CD4-positive, CD25-positive, alpha-beta regulatory T cell (primary cell): ENCODE results near the gene PRKAR1B. TPM values are rescaled to one million over a fixed set of nuclear protein-coding genes. Genes with fewer than 3 reads are reported as not detected.

Experiments
- ATAC-seq, 2 donors: fragments of 150-1000 bp; cut with Tn5 transposase; one replicate each; pipeline ENCODE4 v1.10.0; 2021; ENCODE audit warnings: low read depth in 2 of 2, moderate number of reproducible peaks in 2 of 2, moderate library complexity in 1 of 2
- DNase-seq, 3 donors: peaks; one replicate each; pipeline versions ENCODE4 v3.0.0 to v3.0.0-alpha.2; 2012 to 2022; ENCODE audit warnings: mixed read lengths in 1 of 3
- H3K27ac ChIP-seq: one replicate; pipeline ENCODE4 v1.7.0; 2013; ENCODE audit warnings: mild to moderate bottlenecking, low read length; ENCODE audit not compliant: insufficient read depth, poor library complexity, severe bottlenecking
- H3K27me3 ChIP-seq: one replicate; pipeline ENCODE4 v1.7.0; 2013; ENCODE audit warnings: low read length; ENCODE audit not compliant: control insufficient read depth, insufficient read depth
- H3K36me3 ChIP-seq: one replicate; pipeline ENCODE4 v1.7.0; 2013; ENCODE audit warnings: mild to moderate bottlenecking, low read length, moderate library complexity; ENCODE audit not compliant: control insufficient read depth, insufficient read depth
- H3K4me1 ChIP-seq: 2 replicates; pipeline ENCODE4 v1.7.0; 2013; ENCODE audit warnings: mild to moderate bottlenecking, low read length; ENCODE audit not compliant: insufficient read depth, control insufficient read depth, poor library complexity, severe bottlenecking
- H3K4me3 ChIP-seq: one replicate; pipeline ENCODE4 v1.7.0; 2013; ENCODE audit warnings: low read depth, mild to moderate bottlenecking, low read length, moderate library complexity
- H3K9me3 ChIP-seq, 2 experiments: 1 replicate in 1 of 2; 2 replicates in 1 of 2; pipeline ENCODE4 v1.7.0; 2013; ENCODE audit warnings: low read length in 2 of 2, mild to moderate bottlenecking in 1 of 2, moderate library complexity in 1 of 2; ENCODE audit not compliant: control insufficient read depth in 2 of 2
- H3K27ac Mint-ChIP-seq, 3 donors: one replicate each; pipeline ENCODE4 v1.8.0; 2020 to 2022; ENCODE audit warnings: mild to moderate bottlenecking in 3 of 3, mixed read lengths in 3 of 3, moderate library complexity in 2 of 3
- H3K27me3 Mint-ChIP-seq: one replicate; pipeline ENCODE4 v1.8.0; 2022; ENCODE audit warnings: mild to moderate bottlenecking, mixed read lengths
- H3K36me3 Mint-ChIP-seq: one replicate; pipeline ENCODE4 v1.8.0; 2020; ENCODE audit warnings: mixed read lengths
- H3K4me1 Mint-ChIP-seq, 4 donors: one replicate each; pipeline ENCODE4 v1.8.0; 2020 to 2022; ENCODE audit warnings: mixed read lengths in 4 of 4, mild to moderate bottlenecking in 1 of 4
- H3K4me3 Mint-ChIP-seq, 4 donors: one replicate each; pipeline ENCODE4 v1.8.0; 2020 to 2022; ENCODE audit warnings: mild to moderate bottlenecking in 4 of 4, mixed read lengths in 4 of 4, moderate library complexity in 3 of 4
- H3K9me3 Mint-ChIP-seq, 7 donors: one replicate each; pipeline ENCODE4 v1.8.0; 2020 to 2022; ENCODE audit warnings: mixed read lengths in 7 of 7, mild to moderate bottlenecking in 3 of 7, moderate library complexity in 2 of 7
- polyA plus RNA-seq, 4 donors: library from polyadenylated mRNA; unstranded; fragments of 300-500 nt; fragmentation: Illumina TruSeq; gene quantifications; one replicate each; pipeline ENCODE4 v1.2.3, GENCODE V29; 2021
- total RNA-seq: library from RNA; stranded (reverse); gene quantifications from one replicate; pipeline ENCODE4 v1.2.3, GENCODE V29; 2022

The PRKAR1B gene
- total and polyA plus RNA-seq, 5 donors from 2014 or later: 4.9 to 12.5 (median 6.8) TPM

GRCh38 chr7:712381-713138 lies 14.5 kb downstream of the PRKAR1B start:
- peak in 1 of 2 donors; percentile 25 for ATAC-seq
- Histone ChIP-seq H3K9me3 (no peaks in the 10 kb centered on the region), H3K36me3 (no peaks in the 10 kb centered on the region), H3K4me1 (peaks cover 6% of the 10 kb centered on the region), H3K27ac (no peak overlapping the region), H3K4me3 (no peak overlapping the region), H3K27me3 (no peaks in the 10 kb centered on the region)
- Mint-ChIP-seq H3K36me3 (peaks cover 4% of the 10 kb centered on the region), H3K4me3 (peak overlapping the region in 3 of 4 donors; percentile 61 to 71 (median 64)), H3K9me3 (no peaks in the 10 kb centered on the region), H3K4me1 (peaks cover 0 to 15% (median 9%) of the 10 kb centered on the region in 4 donors), H3K27me3 (no peaks in the 10 kb centered on the region), H3K27ac (no peak overlapping the region)
- DNase-seq: no peak

DNA sequence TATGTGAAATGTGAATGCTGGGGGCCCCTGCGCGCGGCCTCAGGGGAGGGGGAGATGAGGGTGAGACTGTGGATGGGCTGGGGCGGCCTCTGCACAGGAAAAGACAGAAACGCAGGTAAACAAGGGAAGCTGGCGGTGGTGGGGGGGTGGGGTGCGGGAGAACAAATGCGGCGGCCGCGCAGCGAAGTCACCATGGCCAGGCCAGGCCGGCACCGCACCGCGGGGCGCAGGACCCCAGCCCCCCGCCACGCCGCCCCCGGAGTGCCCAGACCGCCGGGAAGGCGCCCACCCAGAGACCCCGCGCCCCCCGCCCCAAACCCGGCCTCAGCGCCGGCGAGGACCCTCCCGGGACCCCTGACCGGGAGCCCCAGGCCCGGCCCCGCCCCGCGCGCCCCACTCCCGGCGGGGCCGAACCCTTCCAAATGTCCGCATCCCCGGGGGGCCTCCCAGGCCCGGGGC lies 15.1 kb downstream of the PRKAR1B start:
- H3K36me3 Mint-ChIP-seq: peaks cover 4% of the 10 kb centered on the region
- no peak overlapping the region for H3K27ac ChIP-seq
- no peak overlapping the region for H3K4me3 ChIP-seq
- DNase-seq: no peak
- no peaks in the 10 kb centered on the region for H3K27me3 Mint-ChIP-seq
- no peaks in the 10 kb centered on the region for H3K9me3 ChIP-seq
- H3K4me1 ChIP-seq: peaks cover 6% of the 10 kb centered on the region
- no peaks in the 10 kb centered on the region for H3K27me3 ChIP-seq
- no peak for ATAC-seq
- H3K4me1 Mint-ChIP-seq: peaks cover 0 to 17% (median 9%) of the 10 kb centered on the region in 4 donors
- no peak overlapping the region for H3K27ac Mint-ChIP-seq
- H3K36me3 ChIP-seq: no peaks in the 10 kb centered on the region
- no peaks in the 10 kb centered on the region for H3K9me3 Mint-ChIP-seq
- peak overlapping the region in 1 of 4 donors; percentile 41 for H3K4me3 Mint-ChIP-seq

GRCh38 chr7:711093-711921 lies 15.8 kb downstream of the PRKAR1B start:
- Mint-ChIP-seq H3K4me3 (peak overlapping the region in 3 of 4 donors; percentile 55 to 81 (median 73)), H3K27me3 (no peaks in the 10 kb centered on the region), H3K4me1 (peaks cover 0 to 17% (median 8%) of the 10 kb centered on the region in 4 donors), H3K27ac (peak overlapping the region in 1 of 3 donors; percentile 84), H3K36me3 (peaks cover 4% of the 10 kb centered on the region), H3K9me3 (no peaks in the 10 kb centered on the region)
- Histone ChIP-seq H3K27ac (no peak overlapping the region), H3K9me3 (no peaks in the 10 kb centered on the region), H3K27me3 (no peaks in the 10 kb centered on the region), H3K4me1 (peaks cover 6% of the 10 kb centered on the region), H3K36me3 (no peaks in the 10 kb centered on the region), H3K4me3 (no peak overlapping the region)
- DNase-seq (no peak), ATAC-seq (no peak)

- Mint-ChIP-seq H3K4me3 (peak overlapping the region in 2 of 4 donors; percentile 26 to 62), H3K9me3 (no peaks in the 10 kb centered on the region), H3K4me1 (peaks cover 0 to 17% (median 6%) of the 10 kb centered on the region in 4 donors), H3K27ac (peak overlapping the region in 1 of 3 donors; percentile 39), H3K27me3 (no peaks in the 10 kb centered on the region), H3K36me3 (peaks cover 4% of the 10 kb centered on the region)
- Histone ChIP-seq H3K27me3 (no peaks in the 10 kb centered on the region), H3K9me3 (no peaks in the 10 kb centered on the region), H3K27ac (no peak overlapping the region), H3K36me3 (no peaks in the 10 kb centered on the region), H3K4me3 (no peak overlapping the region), H3K4me1 (peaks cover 6% of the 10 kb centered on the region)
- ATAC-seq: no peak
- DNase-seq: no peak
Measured at GRCh38 chr7:710161-710560, 16.9 kb downstream of the PRKAR1B start.

DNA sequence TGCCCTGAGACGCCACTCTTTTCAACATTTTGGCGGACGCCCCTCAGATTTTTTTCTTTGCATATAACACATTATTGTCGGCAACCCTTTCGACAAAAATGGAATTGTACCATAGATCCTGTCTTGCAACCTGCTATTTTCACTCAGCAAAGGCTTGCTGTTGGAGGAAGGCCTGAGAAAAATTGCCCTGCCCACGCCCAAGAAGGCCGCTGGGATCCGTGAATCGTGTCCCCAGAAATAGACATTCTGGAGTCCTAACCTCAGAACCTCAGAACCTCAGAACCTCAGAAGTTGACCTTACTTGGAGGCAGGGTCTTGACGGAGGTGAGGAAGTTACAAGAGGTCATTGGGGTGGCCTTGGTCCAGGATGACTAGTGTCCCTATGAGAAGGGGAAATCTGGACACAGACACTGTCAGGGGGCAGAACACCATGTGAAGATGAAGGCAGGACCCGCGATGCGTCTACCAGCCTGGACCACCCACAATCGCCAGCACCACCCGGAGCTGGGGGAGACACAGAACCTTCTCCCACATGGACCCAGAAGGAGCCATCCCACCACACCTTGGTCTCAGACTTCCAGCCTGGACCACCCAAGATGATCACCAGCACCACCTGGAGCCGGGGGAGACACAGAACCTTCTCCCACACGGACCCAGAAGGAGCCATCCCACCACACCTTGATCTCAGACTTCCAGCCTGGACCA lies 19.6 kb downstream of the PRKAR1B start:
- Histone ChIP-seq H3K27me3 (no peaks in the 10 kb centered on the region), H3K4me1 (peaks cover 6% of the 10 kb centered on the region), H3K36me3 (no peaks in the 10 kb centered on the region), H3K4me3 (no peak overlapping the region), H3K27ac (no peak overlapping the region), H3K9me3 (peaks cover 0 to 3% of the 10 kb centered on the region in 2 experiments)
- Mint-ChIP-seq H3K9me3 (peaks cover 0 to 7% (median 1%) of the 10 kb centered on the region in 7 donors), H3K36me3 (peaks cover 16% of the 10 kb centered on the region), H3K27me3 (no peaks in the 10 kb centered on the region), H3K4me1 (peaks cover 0 to 8% (median 5%) of the 10 kb centered on the region in 4 donors), H3K4me3 (no peak overlapping the region), H3K27ac (peak overlapping the region in 1 of 3 donors; percentile 60)
- ATAC-seq: no peak
- no peak for DNase-seq

DNA sequence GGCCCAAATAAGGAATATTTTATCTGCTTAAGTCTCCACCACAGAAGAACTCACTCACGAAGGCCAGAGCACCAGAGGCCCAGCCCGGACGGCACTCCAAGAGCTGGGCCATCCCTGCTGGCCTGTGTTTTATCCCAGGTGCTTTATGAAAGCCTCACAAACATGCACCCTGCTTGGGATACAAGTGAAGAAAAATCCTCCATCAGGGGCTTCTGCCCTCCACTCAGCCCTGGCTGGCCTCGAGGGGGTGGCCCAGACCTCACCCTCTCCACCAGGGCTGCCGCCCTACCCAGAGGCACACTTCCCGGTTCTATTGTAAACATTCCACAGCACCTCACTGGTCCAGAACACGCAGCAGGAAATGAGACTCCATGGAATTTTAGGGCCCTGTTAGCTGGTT lies 20.4 kb downstream of the PRKAR1B start:
- Mint-ChIP-seq H3K27me3 (no peaks in the 10 kb centered on the region), H3K9me3 (peaks cover 0 to 9% (median 2%) of the 10 kb centered on the region in 7 donors), H3K27ac (peak overlapping the region in 1 of 3 donors; percentile 60), H3K36me3 (peaks cover 16% of the 10 kb centered on the region), H3K4me1 (peaks cover 0 to 8% (median 5%) of the 10 kb centered on the region in 4 donors), H3K4me3 (no peak overlapping the region)
- Histone ChIP-seq H3K36me3 (no peaks in the 10 kb centered on the region), H3K27ac (no peak overlapping the region), H3K4me1 (peaks cover 3% of the 10 kb centered on the region), H3K4me3 (no peak overlapping the region), H3K27me3 (no peaks in the 10 kb centered on the region), H3K9me3 (peaks cover 0 to 3% of the 10 kb centered on the region in 2 experiments)
- ATAC-seq (no peak), DNase-seq (no peak)

DNA sequence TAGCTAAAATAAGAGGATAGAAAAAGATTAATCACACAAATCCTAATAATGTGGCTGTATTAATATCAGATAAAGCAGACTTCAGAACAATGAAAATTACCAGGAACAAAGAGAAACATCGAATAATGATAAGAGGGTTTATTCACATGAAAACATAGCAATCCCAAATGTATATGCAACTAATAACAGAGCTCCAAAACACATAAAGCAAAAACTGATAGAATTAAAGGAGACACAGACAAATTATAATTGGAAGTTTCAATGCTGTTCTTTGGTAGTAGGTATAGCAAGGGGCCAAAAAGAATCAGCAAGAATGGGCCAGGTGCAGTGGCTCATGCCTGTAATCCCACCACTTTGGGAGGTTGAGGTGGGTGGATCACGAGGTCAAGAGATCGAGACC lies 24.0 kb downstream of the PRKAR1B start:
- no peak overlapping the region for H3K27ac ChIP-seq
- H3K9me3 Mint-ChIP-seq: peaks cover 0 to 9% (median 2%) of the 10 kb centered on the region in 7 donors
- H3K27me3 ChIP-seq: no peaks in the 10 kb centered on the region
- no peaks in the 10 kb centered on the region for H3K36me3 ChIP-seq
- no peak overlapping the region for H3K4me3 ChIP-seq
- no peak overlapping the region for H3K4me3 Mint-ChIP-seq
- H3K36me3 Mint-ChIP-seq: peaks cover 22% of the 10 kb centered on the region
- no peaks in the 10 kb centered on the region for H3K27me3 Mint-ChIP-seq
- no peak for DNase-seq
- no peak for ATAC-seq
- H3K4me1 Mint-ChIP-seq: peaks cover 0 to 7% (median 3%) of the 10 kb centered on the region in 4 donors
- no peak overlapping the region for H3K27ac Mint-ChIP-seq
- peaks cover 0 to 3% of the 10 kb centered on the region in 2 experiments for H3K9me3 ChIP-seq
- H3K4me1 ChIP-seq: no peaks in the 10 kb centered on the region
